GM12878 (cell line): ENCODE measurements around the gene HSPA1A.

ENCODE experiments used
- RUNX3 ChIP-seq: IDR thresholded peaks from 2 replicates; pipeline ENCODE4 v1.6.1; 2012; ENCODE audit warnings: low read length, inconsistent platforms
- SRF ChIP-seq, 2 experiments: IDR thresholded peaks; 2 replicates each; pipeline ENCODE4 v1.6.1; 2011; ENCODE audit warnings: low read depth in 2 of 2, low read length in 2 of 2, mild to moderate bottlenecking in 1 of 2, moderate library complexity in 1 of 2
- TF ChIP-seq, protein P1 (sequence below): fragments of 450-650 bp; IDR thresholded peaks from 2 replicates; pipeline ENCODE4 v1.6.1; 2016; ENCODE audit warnings: mild to moderate bottlenecking

- TF ChIP-seq SRF (IDR thresholded peaks at IDR 0.05; ENCODE audit: low read depth in 2 of 2, low read length in 2 of 2) (no peak), RUNX3 (no peak)
- TF ChIP-seq, protein P1, sequence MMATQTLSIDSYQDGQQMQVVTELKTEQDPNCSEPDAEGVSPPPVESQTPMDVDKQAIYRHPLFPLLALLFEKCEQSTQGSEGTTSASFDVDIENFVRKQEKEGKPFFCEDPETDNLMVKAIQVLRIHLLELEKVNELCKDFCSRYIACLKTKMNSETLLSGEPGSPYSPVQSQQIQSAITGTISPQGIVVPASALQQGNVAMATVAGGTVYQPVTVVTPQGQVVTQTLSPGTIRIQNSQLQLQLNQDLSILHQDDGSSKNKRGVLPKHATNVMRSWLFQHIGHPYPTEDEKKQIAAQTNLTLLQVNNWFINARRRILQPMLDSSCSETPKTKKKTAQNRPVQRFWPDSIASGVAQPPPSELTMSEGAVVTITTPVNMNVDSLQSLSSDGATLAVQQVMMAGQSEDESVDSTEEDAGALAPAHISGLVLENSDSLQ = no peak
These were observed 20.7 kb downstream of the HSPA1A start for GRCh38 chr6:31836047-31836473.
